Cardiac muscle cell (in vitro differentiated cells and primary cell): ENCODE measurements around the gene LNPEP. TPM values are rescaled to one million over a fixed set of nuclear protein-coding genes. Genes with fewer than 3 reads are reported as not detected.

Experiments used
- DNase-seq, 2 donors: peaks; one replicate each; pipeline versions ENCODE4 v3.0.0 to v3.0.0-alpha.2; 2010 to 2017; ENCODE audit warnings: low read depth in 1 of 2, low spot score in 1 of 2
- H3K27ac ChIP-seq: fragments of 200-600 bp; sonication (generic); 2 replicates; pipeline ENCODE4 v1.5.1; 2016
- H3K27me3 ChIP-seq: fragments of 200-600 bp; sonication (generic); 2 replicates; pipeline ENCODE4 v1.6.0; 2016; ENCODE audit warnings: control low read depth
- H3K36me3 ChIP-seq: fragments of 200-600 bp; sonication (generic); 2 replicates; pipeline ENCODE4 v1.5.1; 2016; ENCODE audit warnings: control low read depth
- H3K4me1 ChIP-seq: fragments of 200-600 bp; sonication (generic); 2 replicates; pipeline ENCODE4 v1.8.1; 2017; ENCODE audit warnings: low read depth, mild to moderate bottlenecking, mixed run types
- H3K4me3 ChIP-seq: fragments of 200-600 bp; sonication (generic); 2 replicates; pipeline ENCODE4 v1.5.1; 2016; ENCODE audit warnings: mild to moderate bottlenecking
- H3K9me3 ChIP-seq: fragments of 200-600 bp; sonication (generic); 2 replicates; pipeline ENCODE4 v1.5.1; 2017; ENCODE audit warnings: low read depth, mild to moderate bottlenecking, control low read depth
- CTCF ChIP-seq: IDR thresholded peaks from 2 replicates; pipeline ENCODE4 v1.5.1; 2012; ENCODE audit warnings: low read depth, mild to moderate bottlenecking, low read length
- polyA plus RNA-seq: library from polyadenylated mRNA; unstranded; fragments of >200 nt; fragmentation: Nextera tagmentation; extraction: Ambion mirVana; gene quantifications from 2 replicates; pipeline ENCODE4 v1.2.1, GENCODE V29; 2016
- total RNA-seq: library from RNA; depleted of rRNA; stranded (reverse); fragments of >200 nt; gene quantifications from 2 replicates; pipeline ENCODE4 v1.2.3, GENCODE V29; 2016

LNPEP gene
- total and polyA plus RNA-seq, 2 experiments from 2014 or later: 11.2 to 41.0 TPM

DNA sequence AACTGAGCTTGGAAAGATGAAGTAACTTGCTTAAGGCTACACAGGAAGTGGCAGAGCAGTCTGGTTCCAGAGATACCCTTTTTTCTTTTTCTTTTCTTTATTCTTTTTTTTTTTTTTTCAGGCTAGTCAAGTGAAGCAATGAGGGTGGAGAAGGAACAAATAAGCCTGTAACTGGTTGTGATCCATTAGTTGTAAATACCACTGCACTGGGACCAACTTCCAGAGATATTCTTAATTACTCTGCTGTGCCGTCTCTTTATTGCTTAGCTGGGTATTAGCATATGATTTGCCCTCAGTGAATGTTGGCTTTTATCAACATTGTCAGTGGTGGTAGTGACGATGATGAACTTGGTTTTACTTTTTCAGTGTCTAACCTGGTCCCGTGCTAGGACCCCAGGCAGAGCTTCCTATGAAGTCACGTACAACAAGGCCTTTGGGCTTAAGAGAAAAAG is 26.7 kb downstream of the LNPEP start:
- no peak for DNase-seq
- H3K4me1 ChIP-seq: peaks cover 20% of the 10 kb centered on the region
- no peaks in the 10 kb centered on the region for H3K27me3 ChIP-seq
- H3K9me3 ChIP-seq: no peaks in the 10 kb centered on the region
- no peak for TF ChIP-seq CTCF
- no peaks in the 10 kb centered on the region for H3K36me3 ChIP-seq
- peak overlapping the region; percentile 82 for H3K27ac ChIP-seq
- no peak overlapping the region for H3K4me3 ChIP-seq

DNA sequence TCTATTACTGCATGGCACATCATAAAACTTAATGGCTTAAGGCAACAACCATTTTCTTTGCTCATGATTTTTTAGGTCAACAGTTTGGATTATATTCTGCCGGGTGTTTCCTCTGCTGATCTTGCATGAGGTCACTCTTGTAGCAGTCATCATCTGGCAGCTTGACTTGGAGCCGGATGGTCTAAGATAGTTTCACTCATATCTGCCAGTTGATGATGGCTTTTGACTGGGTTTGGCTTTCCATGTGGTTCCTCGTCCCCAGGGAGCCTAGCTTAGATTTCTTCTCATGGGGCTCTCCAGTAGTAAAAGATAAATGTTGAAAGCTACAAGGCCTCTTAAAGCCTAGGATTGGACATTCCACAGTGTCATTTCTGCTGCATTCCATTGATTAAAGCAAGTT is 27.4 kb downstream of the LNPEP start:
- TF ChIP-seq CTCF: no peak
- Histone ChIP-seq H3K27me3 (no peaks in the 10 kb centered on the region), H3K9me3 (no peaks in the 10 kb centered on the region), H3K4me1 (peaks cover 27% of the 10 kb centered on the region), H3K27ac (peak overlapping the region; percentile 82), H3K4me3 (no peak overlapping the region), H3K36me3 (no peaks in the 10 kb centered on the region)
- peak; percentile 53 to 64 for DNase-seq

DNA sequence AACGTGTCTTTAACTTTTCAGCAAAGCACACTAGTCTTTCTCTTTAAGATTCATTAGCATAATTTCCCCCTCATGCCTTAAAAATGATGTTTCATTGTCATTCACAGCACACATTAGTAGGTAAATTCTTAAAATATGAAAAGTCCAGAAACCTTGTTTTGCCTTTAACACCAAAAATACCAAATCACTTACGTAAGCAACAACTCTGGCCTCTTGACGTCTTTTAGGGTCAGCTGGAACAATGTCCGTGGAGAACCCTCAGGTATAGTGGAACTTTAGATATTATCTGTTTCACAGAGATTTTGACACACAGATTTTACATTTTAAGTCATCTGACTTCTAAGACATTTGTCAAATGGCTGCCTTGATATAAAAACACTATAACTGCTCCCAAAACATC is 30.9 kb downstream of the LNPEP start:
- H3K36me3 ChIP-seq: no peaks in the 10 kb centered on the region
- H3K4me3 ChIP-seq: no peak overlapping the region
- no peak for DNase-seq
- no peaks in the 10 kb centered on the region for H3K27me3 ChIP-seq
- no peak overlapping the region for H3K27ac ChIP-seq
- H3K9me3 ChIP-seq: no peaks in the 10 kb centered on the region
- no peak for TF ChIP-seq CTCF
- peaks cover 31% of the 10 kb centered on the region for H3K4me1 ChIP-seq

- H3K27ac ChIP-seq: peak overlapping the region; percentile 71
- no peak overlapping the region for H3K4me3 ChIP-seq
- DNase-seq: no peak
- no peak for TF ChIP-seq CTCF
- peaks cover 31% of the 10 kb centered on the region for H3K4me1 ChIP-seq
- H3K36me3 ChIP-seq: no peaks in the 10 kb centered on the region
- H3K27me3 ChIP-seq: no peaks in the 10 kb centered on the region
- H3K9me3 ChIP-seq: no peaks in the 10 kb centered on the region
Measured at GRCh38 chr5:96967400-96967799, 31.5 kb downstream of the LNPEP start.

DNA sequence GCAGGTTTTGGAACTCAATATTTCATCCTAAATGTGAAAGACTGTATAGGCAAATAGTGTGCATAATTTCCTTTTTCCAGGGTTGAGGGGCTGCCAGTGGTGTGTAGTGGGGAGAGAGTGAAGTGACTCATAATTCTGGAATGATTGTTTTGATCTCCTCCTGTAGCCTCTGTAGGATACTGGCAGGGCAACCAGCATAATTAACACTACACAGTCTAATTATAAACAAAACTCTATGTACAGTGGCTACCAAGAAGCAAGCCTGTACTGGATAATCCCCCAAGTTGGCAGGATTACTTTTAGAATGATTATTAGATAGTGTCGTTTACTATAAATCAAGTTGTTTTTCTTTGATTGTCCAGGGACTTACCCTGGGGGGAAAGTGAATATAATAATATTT is 32.2 kb downstream of the LNPEP start:
- H3K4me3 ChIP-seq: no peak overlapping the region
- H3K27me3 ChIP-seq: no peaks in the 10 kb centered on the region
- peaks cover 29% of the 10 kb centered on the region for H3K4me1 ChIP-seq
- peak in 1 of 2 donors; percentile 64 for DNase-seq
- no peaks in the 10 kb centered on the region for H3K9me3 ChIP-seq
- H3K36me3 ChIP-seq: no peaks in the 10 kb centered on the region
- TF ChIP-seq CTCF: no peak
- H3K27ac ChIP-seq: peak overlapping the region; percentile 71

DNA sequence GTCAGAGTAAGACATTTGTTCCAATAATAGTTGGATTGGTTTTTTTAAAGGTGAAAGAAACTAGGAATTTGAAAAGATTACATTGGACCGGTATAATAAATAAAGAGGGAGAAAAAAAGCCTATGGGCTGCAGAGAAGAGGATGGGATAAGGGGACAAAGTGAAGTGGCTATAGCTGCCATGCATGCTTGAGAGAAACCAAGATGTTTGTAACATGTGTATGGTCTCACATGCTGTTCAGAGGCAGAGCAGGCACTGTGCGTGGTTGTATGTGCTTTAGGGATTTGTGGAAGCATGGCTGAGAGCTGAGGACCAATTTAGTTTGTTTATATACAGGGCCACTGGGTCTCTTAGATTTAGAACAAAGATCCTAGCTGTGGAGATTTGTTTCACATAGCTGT is 32.7 kb downstream of the LNPEP start:
- H3K27me3 ChIP-seq: no peaks in the 10 kb centered on the region
- peaks cover 29% of the 10 kb centered on the region for H3K4me1 ChIP-seq
- H3K9me3 ChIP-seq: no peaks in the 10 kb centered on the region
- DNase-seq: peak in 1 of 2 donors; percentile 24
- peak overlapping the region; percentile 71 for H3K27ac ChIP-seq
- no peak for TF ChIP-seq CTCF
- H3K36me3 ChIP-seq: no peaks in the 10 kb centered on the region
- H3K4me3 ChIP-seq: no peak overlapping the region
